HK-2 (cell line): ENCODE measurements around the gene RPUSD3.

Experiments used
- DNase-seq: peaks from one replicate; pipeline ENCODE4 v3.0.0-alpha.2; 2018; ENCODE audit not compliant: unreplicated experiment

Gene RPUSD3

GRCh38 chr3:9834520-9835380, 9.1 kb downstream of the RPUSD3 start:
- DNase-seq = no peak

GRCh38 chr3:9833078-9833477, 10.7 kb downstream of the RPUSD3 start:
- DNase-seq = no peak

- no peak for DNase-seq
Measured at GRCh38 chr3:9831253-9831652, 12.6 kb downstream of the RPUSD3 start.

- no peak for DNase-seq
Measured at GRCh38 chr3:9828801-9829755, 14.7 kb downstream of the RPUSD3 start.

GRCh38 chr3:9826815-9827573, 16.8 kb downstream of the RPUSD3 start:
- no peak for DNase-seq

GRCh38 chr3:9825451-9826040, 18.3 kb downstream of the RPUSD3 start:
- no peak for DNase-seq

- no peak for DNase-seq
Measured at GRCh38 chr3:9820946-9821345, 22.9 kb downstream of the RPUSD3 start.

GRCh38 chr3:9820543-9820942, 23.3 kb downstream of the RPUSD3 start:
- DNase-seq = no peak

- no peak for DNase-seq
Measured at GRCh38 chr3:9818666-9819335, 25.0 kb downstream of the RPUSD3 start.

- no peak for DNase-seq
Measured at GRCh38 chr3:9817436-9817835, 26.4 kb downstream of the RPUSD3 start.

- DNase-seq = no peak
Measured at GRCh38 chr3:9815986-9816385, 27.8 kb downstream of the RPUSD3 start.

GRCh38 chr3:9812870-9813483, 30.8 kb downstream of the RPUSD3 start:
- no peak for DNase-seq

GRCh38 chr3:9810846-9811245, 33.0 kb downstream of the RPUSD3 start:
- DNase-seq = no peak

- DNase-seq = no peak
Measured at GRCh38 chr3:9810433-9810770, 33.4 kb downstream of the RPUSD3 start.

GRCh38 chr3:9809615-9810432, 34.0 kb downstream of the RPUSD3 start, which contains the start of gene TTLL3:
TTLL3 (plus strand) TSS chr3:9810262; CDS start chr3:9810662, 400 bp downstream.
- peak; percentile 67 for DNase-seq

- peak; percentile 37 for DNase-seq
Measured at GRCh38 chr3:9809239-9809614, 34.6 kb downstream of the RPUSD3 start.

- peak; percentile 44 for DNase-seq
Measured at GRCh38 chr3:9808345-9809037, 35.3 kb downstream of the RPUSD3 start.

- no peak for DNase-seq
Measured at GRCh38 chr3:9807981-9808344, 35.8 kb downstream of the RPUSD3 start.
